ENCODE results near the gene OR5I1. TPM values are rescaled to one million over a fixed set of nuclear protein-coding genes. Genes with fewer than 3 reads are reported as not detected.

Gene OR5I1
- total RNA-seq, 1 experiment from 2014 or later = not detected

GRCh38 chr11:55966391-55966790, 30.2 kb upstream of the OR5I1 start (continued):
- TF ChIP-seq USF1 (CRISPR knock-in tag; IDR thresholded peaks at IDR 0.05) = no peak

- no peak overlapping the region for H3K4me3 Mint-ChIP-seq
- peaks cover 18% of the 10 kb centered on the region for H3K9me3 Mint-ChIP-seq
- no peak for ATAC-seq
- H3K27ac Mint-ChIP-seq = no peak overlapping the region
- ChIA-PET POLR2A (no interaction called here), CTCF (no interaction called here)
- no peaks in the 10 kb centered on the region for H3K27me3 Mint-ChIP-seq (ENCODE audit: low read depth)
- peaks cover 15% of the 10 kb centered on the region for H3K36me3 Mint-ChIP-seq
- no peaks in the 10 kb centered on the region; the same call in 1 of the 2 replicates for H3K4me1 Mint-ChIP-seq
- no peak for TF ChIP-seq ELF4 (CRISPR knock-in tag; IDR thresholded peaks at IDR 0.05; ENCODE audit: low read depth)
- DNase-seq (ENCODE audit: low spot score) = no peak
Measured at GRCh38 chr11:55956521-55956920, 20.3 kb upstream of the OR5I1 start.

- no peak overlapping the region for H3K4me3 Mint-ChIP-seq
- H3K4me1 Mint-ChIP-seq = peaks cover 9% of the 10 kb centered on the region
- ChIA-PET CTCF (interaction anchor here (0.5 kb wide), 1 partner anchor 125 kb away, joined by 3 read pairs; no protein-coding TSS in a partner anchor), POLR2A (no interaction called here)
- H3K27ac Mint-ChIP-seq = no peak overlapping the region
- no peak for ATAC-seq
- H3K9me3 Mint-ChIP-seq = peaks cover 34% of the 10 kb centered on the region
- no peak for DNase-seq (ENCODE audit: low spot score)
- no peaks in the 10 kb centered on the region for H3K27me3 Mint-ChIP-seq (ENCODE audit: low read depth)
- TF ChIP-seq CTCF (IDR thresholded peaks at IDR 0.05) (no peak), ZNF263 (CRISPR knock-in tag; IDR thresholded peaks at IDR 0.05; ENCODE audit: low read depth) (no peak), ZMAT4 (CRISPR knock-in tag; IDR thresholded peaks at IDR 0.05) (no peak), NR3C1 (CRISPR knock-in tag; conservative IDR thresholded peaks at IDR 0.05; ENCODE audit: low read depth) (no peak), ATF1 (CRISPR knock-in tag; IDR thresholded peaks at IDR 0.05) (no peak), OVOL2 (CRISPR knock-in tag; IDR thresholded peaks at IDR 0.05; ENCODE audit: borderline replicate concordance) (no peak), ZNF425 (CRISPR knock-in tag; conservative IDR thresholded peaks at IDR 0.05) (no peak), NFE2L1 (CRISPR knock-in tag; IDR thresholded peaks at IDR 0.05) (no peak), ERG (CRISPR knock-in tag; IDR thresholded peaks at IDR 0.05) (no peak), ZNF396 (CRISPR knock-in tag; IDR thresholded peaks at IDR 0.05; ENCODE audit: borderline replicate concordance) (no peak)
- peaks cover 8% of the 10 kb centered on the region for H3K36me3 Mint-ChIP-seq
Measured at GRCh38 chr11:55949330-55949729, 13.1 kb upstream of the OR5I1 start.

GRCh38 chr11:55942785-55943392, 6.7 kb upstream of the OR5I1 start:
- ChIA-PET CTCF (no interaction called here), POLR2A (interaction anchor here (0.9 kb wide), 1 partner anchor 20 kb away, joined by 3 read pairs; no protein-coding TSS in a partner anchor)
- H3K9me3 Mint-ChIP-seq = peaks cover 7% of the 10 kb centered on the region
- TF ChIP-seq CTCF (IDR thresholded peaks at IDR 0.05) = peak; percentile 43
- TF ChIP-seq ZNF138 (CRISPR knock-in tag; conservative IDR thresholded peaks at IDR 0.05) = no peak
- TF ChIP-seq ETV6 (CRISPR knock-in tag; IDR thresholded peaks at IDR 0.05) = no peak
- TF ChIP-seq RORB (CRISPR knock-in tag; IDR thresholded peaks at IDR 0.05) = no peak
- no peak for TF ChIP-seq PREB (CRISPR knock-in tag; IDR thresholded peaks at IDR 0.05; ENCODE audit: borderline replicate concordance)
- peaks cover 4% of the 10 kb centered on the region for H3K36me3 Mint-ChIP-seq
- H3K27me3 Mint-ChIP-seq (ENCODE audit: low read depth) = no peaks in the 10 kb centered on the region
- no peak for DNase-seq (ENCODE audit: low spot score)
- peaks cover 9% of the 10 kb centered on the region for H3K4me1 Mint-ChIP-seq
- H3K4me3 Mint-ChIP-seq = no peak overlapping the region
- no peak for ATAC-seq
- no peak overlapping the region for H3K27ac Mint-ChIP-seq
